ENCODE results near the gene ITGA2B.

The ITGA2B gene

GRCh38 chr17:44389281-44389680 lies at the start of gene ITGA2B:
TSS of gene ITGA2B (minus strand) at chr17:44389649. CDS start at chr17:44389473, 176 bp downstream.
- no peak for DNase-seq (ENCODE audit: low read depth in 2 of 2, low spot score in 1 of 2)

GRCh38 chr17:44439168-44439567 lies 49.7 kb upstream of the ITGA2B start:
- no peak for DNase-seq (ENCODE audit: low read depth in 2 of 2, low spot score in 1 of 2)

- peak in 1 of 2 donors; percentile 1 for DNase-seq (ENCODE audit: low read depth in 2 of 2, low spot score in 1 of 2)
These were observed 49.2 kb upstream of the ITGA2B start for GRCh38 chr17:44438636-44439035.

GRCh38 chr17:44436336-44436735 lies 46.9 kb upstream of the ITGA2B start:
- no peak for DNase-seq (ENCODE audit: low read depth in 2 of 2, low spot score in 1 of 2)

- no peak for DNase-seq (ENCODE audit: low read depth in 2 of 2, low spot score in 1 of 2)
These were observed 43.1 kb upstream of the ITGA2B start for GRCh38 chr17:44432254-44433157.

GRCh38 chr17:44424828-44425461 lies 35.5 kb upstream of the ITGA2B start:
- DNase-seq (ENCODE audit: low read depth in 2 of 2, low spot score in 1 of 2), result no peak

- no peak for DNase-seq (ENCODE audit: low read depth in 2 of 2, low spot score in 1 of 2)
These were observed 28.1 kb upstream of the ITGA2B start for GRCh38 chr17:44417553-44417952.

- no peak for DNase-seq (ENCODE audit: low read depth in 2 of 2, low spot score in 1 of 2)
These were observed 27.3 kb upstream of the ITGA2B start for GRCh38 chr17:44416558-44417289.

- DNase-seq (ENCODE audit: low read depth in 2 of 2, low spot score in 1 of 2), result no peak
These were observed 25.1 kb upstream of the ITGA2B start for GRCh38 chr17:44414394-44415155.

GRCh38 chr17:44409309-44410028 lies 20.0 kb upstream of the ITGA2B start:
- no peak for DNase-seq (ENCODE audit: low read depth in 2 of 2, low spot score in 1 of 2)

GRCh38 chr17:44408786-44409185 lies 19.3 kb upstream of the ITGA2B start:
- DNase-seq (ENCODE audit: low read depth in 2 of 2, low spot score in 1 of 2), result no peak

- DNase-seq (ENCODE audit: low read depth in 2 of 2, low spot score in 1 of 2), result no peak
These were observed 13.2 kb upstream of the ITGA2B start for GRCh38 chr17:44402564-44403172.

GRCh38 chr17:44400226-44400847 lies 10.9 kb upstream of the ITGA2B start:
- DNase-seq (ENCODE audit: low read depth in 2 of 2, low spot score in 1 of 2), result no peak

GRCh38 chr17:44398692-44399691 lies 9.5 kb upstream of the ITGA2B start:
- no peak for DNase-seq (ENCODE audit: low read depth in 2 of 2, low spot score in 1 of 2)

- no peak for DNase-seq (ENCODE audit: low read depth in 2 of 2, low spot score in 1 of 2)
These were observed 8.3 kb upstream of the ITGA2B start for GRCh38 chr17:44397479-44398440.

- DNase-seq (ENCODE audit: low read depth in 2 of 2, low spot score in 1 of 2), result no peak
These were observed 7.5 kb upstream of the ITGA2B start for GRCh38 chr17:44396946-44397345.

- no peak for DNase-seq (ENCODE audit: low read depth in 2 of 2, low spot score in 1 of 2)
These were observed 5.4 kb upstream of the ITGA2B start for GRCh38 chr17:44394833-44395232.
